Measurements from ENCODE around the gene SPTBN2. TPM values are rescaled to one million over a fixed set of nuclear protein-coding genes. Genes with fewer than 3 reads are reported as not detected.

The SPTBN2 gene
- total and polyA plus RNA-seq, 2 of the 4 experiments (the other 2 are of a cell fraction) = 0.18 to 0.41 TPM

DNA sequence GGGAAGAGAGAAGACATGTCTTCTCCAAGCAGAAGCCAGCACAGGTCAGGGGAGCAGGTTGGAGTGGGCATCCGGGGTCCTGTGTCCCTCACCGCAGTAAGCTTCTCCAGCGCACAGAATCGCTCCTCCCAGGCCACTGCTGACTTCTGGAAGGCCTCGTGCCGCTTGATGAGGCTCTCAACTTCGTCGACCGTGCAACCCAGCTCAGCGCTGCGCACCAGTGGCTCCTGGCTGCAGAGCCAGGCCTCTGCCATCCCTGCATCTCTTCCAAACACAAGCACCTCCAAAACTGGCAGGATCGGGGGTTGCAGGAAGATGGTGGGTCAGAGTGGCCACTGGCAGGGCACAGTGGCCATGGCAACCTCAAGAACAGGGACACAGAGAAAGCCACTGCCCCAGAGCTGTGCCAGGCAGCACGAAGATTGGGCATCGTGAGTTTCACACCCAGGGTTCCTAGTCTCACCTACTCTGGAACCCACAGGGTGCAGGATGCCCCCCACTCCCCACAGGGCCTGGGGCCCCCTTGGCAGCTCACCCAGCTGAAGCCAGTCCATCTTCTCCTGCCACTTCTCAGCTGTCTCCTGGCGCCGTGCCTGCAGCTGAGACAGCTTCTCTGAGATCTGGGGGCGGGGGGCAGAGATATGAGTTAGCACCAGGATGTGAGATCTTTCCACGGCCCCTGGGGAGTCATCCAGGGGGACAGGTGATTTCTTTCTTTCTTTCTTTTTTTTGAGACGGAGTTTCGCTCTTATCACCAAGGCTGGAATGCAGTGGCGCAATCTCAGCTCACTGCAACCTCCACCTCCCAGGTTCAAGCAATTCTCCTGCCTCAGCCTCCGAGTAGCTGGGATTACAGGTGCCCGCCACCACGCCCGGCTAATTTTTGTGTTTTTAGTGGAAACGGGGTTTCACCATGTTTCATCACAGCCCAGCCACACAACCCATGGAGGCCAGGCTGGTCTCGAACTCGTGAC is 40.2 kb downstream of the SPTBN2 start:
- POLR2A ChIA-PET (ENCODE audit: unreplicated experiment) = no interaction called here
- Histone ChIP-seq H3K9me3 (ENCODE audit: control insufficient read depth, insufficient read depth, low read length) (no peaks in the 10 kb centered on the region), H4K5ac (ENCODE audit: low read depth, low read length) (no peak overlapping the region), H3K36me3 (ENCODE audit: control insufficient read depth, insufficient read depth, low read length) (0 out of 2 replicates have a peak, but pooled peaks cover 1% of the 10 kb centered on the region), H3K14ac (replicated peaks; ENCODE audit: low read depth, low read length) (no peak overlapping the region), H2BK120ac (ENCODE audit: low read depth, low read length) (no peak overlapping the region), H3K18ac (ENCODE audit: low read depth, low read length) (no peak overlapping the region), H3K4me2 (ENCODE audit: low read depth, low read length) (no peak overlapping the region), H3K4me3 (ENCODE audit: insufficient read depth, low read depth, low read length) (no peak overlapping the region), H3K9me1 (ENCODE audit: insufficient read depth, low read length) (no peaks in the 10 kb centered on the region), H4K20me1 (ENCODE audit: insufficient read depth, low read length) (no peaks in the 10 kb centered on the region; the same call in 1 of the 2 replicates), H3K23ac (ENCODE audit: low read depth, low read length) (no peak overlapping the region), H2BK5ac (ENCODE audit: low read depth, low read length, poor library complexity, severe bottlenecking) (no peak overlapping the region), H3K9ac (ENCODE audit: low read depth, low read length) (no peak overlapping the region), H2BK15ac (ENCODE audit: low read depth, low read length) (no peak overlapping the region), H3K79me1 (ENCODE audit: low read depth in 1 of 2, low read length in 2 of 2) (no peaks in the 10 kb centered on the region), H3K27me3 (ENCODE audit: control insufficient read depth, insufficient read depth, low read length) (no peaks in the 10 kb centered on the region; the same call in 1 of the 2 replicates), H2AFZ (replicated peaks; ENCODE audit: low read length, poor library complexity) (no peak overlapping the region), H3K27ac (ENCODE audit: insufficient read depth, low read length) (no peak overlapping the region), H2BK20ac (ENCODE audit: low read depth, low read length) (no peak overlapping the region), H3K56ac (ENCODE audit: extremely low read depth, insufficient read depth, low read length) (no peak overlapping the region), H3K4ac (ENCODE audit: low read depth, low read length) (no peak overlapping the region), H3K4me1 (ENCODE audit: control insufficient read depth, insufficient read depth, low read length) (no peaks in the 10 kb centered on the region), H4K8ac (ENCODE audit: low read depth in 2 of 2, low read length in 2 of 2) (no peak overlapping the region), H2AK5ac (ENCODE audit: low read depth, low read length) (no peak overlapping the region), H2AK9ac (replicated peaks; ENCODE audit: low read depth, low read length, poor library complexity) (no peak overlapping the region), H4K91ac (ENCODE audit: insufficient read depth, low read depth, low read length) (no peak overlapping the region)
- intact Hi-C loops (cut with micrococcal nuclease) (no loop called here), in situ Hi-C loops (cut with MboI; ENCODE audit: low sequenced_read_pairs) (loop anchor here (10.0 kb wide), 1 partner anchor 284 kb away; no protein-coding TSS in a partner anchor), dilution Hi-C loops (cut with HindIII; ENCODE audit: low sequenced_read_pairs, unreplicated experiment) (no loop called here)
- DNase-seq (no peak), ATAC-seq (ENCODE audit: low read depth) (no peak)
- CTCF ChIA-PET = no interaction called here
- WGBS, 2 experiments (ENCODE audit: extremely low coverage in 2 of 2, insufficient read length in 1 of 2) = 74% methylated on average over 4 of the region's 28 CpGs; no CpG with 5 or more reads in 1 of the 2 experiments
- no TSS peak for BruUV-seq (replicated peaks)
- TF ChIP-seq CHD1 (IDR thresholded peaks at IDR 0.05; ENCODE audit: low read depth, low read length) (no peak), BHLHE40 (IDR thresholded peaks at IDR 0.05; ENCODE audit: low read depth, low read length) (no peak), FOS (IDR thresholded peaks at IDR 0.05; ENCODE audit: low read depth, low read length) (no peak), NFE2L2 (IDR thresholded peaks at IDR 0.05; ENCODE audit: low read depth, low read length) (no peak), MXI1 (IDR thresholded peaks at IDR 0.05; ENCODE audit: borderline replicate concordance, low read depth, low read length) (no peak), RAD21 (IDR thresholded peaks at IDR 0.05; ENCODE audit: low read length) (no peak), RCOR1 (IDR thresholded peaks at IDR 0.05; ENCODE audit: insufficient replicate concordance, low read length) (no peak), MAFK (IDR thresholded peaks at IDR 0.05; ENCODE audit: low read depth, low read length) (no peak), CEBPB (IDR thresholded peaks at IDR 0.05; ENCODE audit: low read depth, low read length) (no peak), MAZ (IDR thresholded peaks at IDR 0.05; ENCODE audit: borderline replicate concordance, low read depth, low read length) (no peak), POLR2A (IDR thresholded peaks at IDR 0.05; ENCODE audit: low read depth, low read length) (no peak)
- TF ChIP-seq, protein P1, sequence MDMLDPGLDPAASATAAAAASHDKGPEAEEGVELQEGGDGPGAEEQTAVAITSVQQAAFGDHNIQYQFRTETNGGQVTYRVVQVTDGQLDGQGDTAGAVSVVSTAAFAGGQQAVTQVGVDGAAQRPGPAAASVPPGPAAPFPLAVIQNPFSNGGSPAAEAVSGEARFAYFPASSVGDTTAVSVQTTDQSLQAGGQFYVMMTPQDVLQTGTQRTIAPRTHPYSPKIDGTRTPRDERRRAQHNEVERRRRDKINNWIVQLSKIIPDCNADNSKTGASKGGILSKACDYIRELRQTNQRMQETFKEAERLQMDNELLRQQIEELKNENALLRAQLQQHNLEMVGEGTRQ (IDR thresholded peaks at IDR 0.05; ENCODE audit: low read depth, low read length) = no peak
- TF ChIP-seq, protein P2, sequence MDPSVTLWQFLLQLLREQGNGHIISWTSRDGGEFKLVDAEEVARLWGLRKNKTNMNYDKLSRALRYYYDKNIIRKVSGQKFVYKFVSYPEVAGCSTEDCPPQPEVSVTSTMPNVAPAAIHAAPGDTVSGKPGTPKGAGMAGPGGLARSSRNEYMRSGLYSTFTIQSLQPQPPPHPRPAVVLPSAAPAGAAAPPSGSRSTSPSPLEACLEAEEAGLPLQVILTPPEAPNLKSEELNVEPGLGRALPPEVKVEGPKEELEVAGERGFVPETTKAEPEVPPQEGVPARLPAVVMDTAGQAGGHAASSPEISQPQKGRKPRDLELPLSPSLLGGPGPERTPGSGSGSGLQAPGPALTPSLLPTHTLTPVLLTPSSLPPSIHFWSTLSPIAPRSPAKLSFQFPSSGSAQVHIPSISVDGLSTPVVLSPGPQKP (IDR thresholded peaks at IDR 0.05; ENCODE audit: borderline replicate concordance, low read depth, low read length) = no peak
- TF ChIP-seq, protein P3, sequence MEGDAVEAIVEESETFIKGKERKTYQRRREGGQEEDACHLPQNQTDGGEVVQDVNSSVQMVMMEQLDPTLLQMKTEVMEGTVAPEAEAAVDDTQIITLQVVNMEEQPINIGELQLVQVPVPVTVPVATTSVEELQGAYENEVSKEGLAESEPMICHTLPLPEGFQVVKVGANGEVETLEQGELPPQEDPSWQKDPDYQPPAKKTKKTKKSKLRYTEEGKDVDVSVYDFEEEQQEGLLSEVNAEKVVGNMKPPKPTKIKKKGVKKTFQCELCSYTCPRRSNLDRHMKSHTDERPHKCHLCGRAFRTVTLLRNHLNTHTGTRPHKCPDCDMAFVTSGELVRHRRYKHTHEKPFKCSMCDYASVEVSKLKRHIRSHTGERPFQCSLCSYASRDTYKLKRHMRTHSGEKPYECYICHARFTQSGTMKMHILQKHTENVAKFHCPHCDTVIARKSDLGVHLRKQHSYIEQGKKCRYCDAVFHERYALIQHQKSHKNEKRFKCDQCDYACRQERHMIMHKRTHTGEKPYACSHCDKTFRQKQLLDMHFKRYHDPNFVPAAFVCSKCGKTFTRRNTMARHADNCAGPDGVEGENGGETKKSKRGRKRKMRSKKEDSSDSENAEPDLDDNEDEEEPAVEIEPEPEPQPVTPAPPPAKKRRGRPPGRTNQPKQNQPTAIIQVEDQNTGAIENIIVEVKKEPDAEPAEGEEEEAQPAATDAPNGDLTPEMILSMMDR (conservative IDR thresholded peaks at IDR 0.05; ENCODE audit: low read depth, low read length) = no peak
